Measurements from ENCODE around the gene GRIK4. TPM values are rescaled to one million over a fixed set of nuclear protein-coding genes. Genes with fewer than 3 reads are reported as not detected.

The GRIK4 gene
- total and polyA plus RNA-seq, 12 donors, result 0.33 to 4.8 (median 3.0) TPM

DNA sequence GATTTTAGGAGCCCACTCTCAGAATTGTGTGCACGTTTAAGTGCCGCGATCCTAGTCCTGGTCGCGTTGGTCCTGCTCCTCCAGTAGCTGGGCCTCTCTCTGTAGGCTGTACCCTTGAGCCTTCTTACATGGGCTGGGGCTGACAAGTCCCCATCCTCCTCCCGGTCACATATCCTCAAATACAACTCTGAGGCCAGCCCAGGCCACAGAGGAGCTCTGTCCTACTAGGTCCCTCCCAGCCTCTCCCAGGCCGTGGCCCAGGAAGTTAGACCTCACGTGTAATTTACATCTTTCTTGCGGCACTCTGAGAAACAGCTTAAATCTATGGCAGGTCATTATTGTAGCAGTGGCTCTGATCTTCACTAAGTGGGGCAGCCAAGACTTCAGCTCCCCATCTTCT is 305.2 kb downstream of the GRIK4 start:
- Histone ChIP-seq H3K9me3 (replicated peaks in 1 of 3) (no peaks in the 10 kb centered on the region), H3K27ac (no peak overlapping the region), H3K4me3 (no peak overlapping the region), H3K4me1 (replicated peaks in 1 of 2) (peaks cover 0 to 12% of the 10 kb centered on the region in 2 donors), H3K36me3 (replicated peaks in 1 of 2) (no peaks in the 10 kb centered on the region), H3K27me3 (no peaks in the 10 kb centered on the region)
- intact Hi-C loops (cut with DNase I), result no loop called here
- WGBS, 4 donors, result 90 to 97% (median 93%) methylated on average over 9 of the region's 9 CpGs
- TF ChIP-seq CTCF (IDR thresholded peaks at IDR 0.05), result no peak
- TF ChIP-seq POLR2A (IDR thresholded peaks at IDR 0.05), result no peak
- no peak for DNase-seq

- no peaks in the 10 kb centered on the region for H3K9me3 ChIP-seq (replicated peaks in 1 of 3)
- 77 to 88% (median 81%) methylated on average over 2 of the region's 2 CpGs for WGBS, 4 donors
- TF ChIP-seq CTCF (IDR thresholded peaks at IDR 0.05) (no peak), POLR2A (IDR thresholded peaks at IDR 0.05) (no peak)
- peak in 5 of 7 donors; percentile 31 to 68 (median 37) for DNase-seq
- H3K36me3 ChIP-seq (replicated peaks in 1 of 2), result no peaks in the 10 kb centered on the region
- H3K27me3 ChIP-seq, result no peaks in the 10 kb centered on the region
- intact Hi-C loops (cut with DNase I), result no loop called here
- no peak overlapping the region for H3K4me3 ChIP-seq
- no peak overlapping the region for H3K27ac ChIP-seq
- H3K4me1 ChIP-seq (replicated peaks in 1 of 2), result peaks cover 0 to 12% of the 10 kb centered on the region in 2 donors
These were observed 305.6 kb downstream of the GRIK4 start for GRCh38 chr11:120817158-120817557.

DNA sequence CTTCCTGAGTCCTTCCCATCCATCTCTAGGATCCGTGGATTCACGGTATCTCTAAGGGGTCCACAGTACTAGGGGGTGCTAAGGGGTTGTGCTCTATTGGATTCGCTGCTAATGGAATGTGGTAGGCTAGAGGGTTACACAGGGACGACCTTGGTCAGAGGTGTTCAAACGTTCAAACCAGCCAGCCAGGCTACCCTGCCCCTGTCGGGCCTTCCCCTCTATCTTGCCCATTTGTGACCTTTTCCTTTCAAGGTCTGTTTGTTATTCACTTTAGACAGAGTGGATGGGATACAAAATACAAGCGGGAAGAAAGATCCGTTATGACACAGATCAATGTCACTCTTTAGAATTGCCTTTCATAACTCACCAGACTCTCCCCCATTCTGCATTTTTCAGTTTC is 306.5 kb downstream of the GRIK4 start:
- no peaks in the 10 kb centered on the region for H3K27me3 ChIP-seq
- no peak for DNase-seq
- intact Hi-C loops (cut with DNase I), result no loop called here
- 61 to 69% (median 65%) methylated on average over 8 of the region's 8 CpGs for WGBS, 4 donors
- no peaks in the 10 kb centered on the region for H3K36me3 ChIP-seq (replicated peaks in 1 of 2)
- no peak overlapping the region for H3K4me3 ChIP-seq
- H3K9me3 ChIP-seq (replicated peaks in 1 of 3), result no peaks in the 10 kb centered on the region
- H3K4me1 ChIP-seq (replicated peaks in 1 of 2), result peaks cover 0 to 12% of the 10 kb centered on the region in 2 donors
- H3K27ac ChIP-seq, result no peak overlapping the region
- TF ChIP-seq CTCF (IDR thresholded peaks at IDR 0.05), result no peak
- no peak for TF ChIP-seq POLR2A (IDR thresholded peaks at IDR 0.05)

GRCh38 chr11:120819003-120819402 is 307.5 kb downstream of the GRIK4 start:
- no peak overlapping the region for H3K27ac ChIP-seq
- H3K27me3 ChIP-seq, result no peaks in the 10 kb centered on the region
- no peaks in the 10 kb centered on the region for H3K9me3 ChIP-seq (replicated peaks in 1 of 3)
- no peak for DNase-seq
- H3K4me3 ChIP-seq, result no peak overlapping the region
- WGBS, 4 donors, result 59 to 68% (median 62%) methylated on average over 7 of the region's 7 CpGs
- TF ChIP-seq CTCF (IDR thresholded peaks at IDR 0.05) (no peak), POLR2A (IDR thresholded peaks at IDR 0.05) (no peak)
- H3K36me3 ChIP-seq (replicated peaks in 1 of 2), result no peaks in the 10 kb centered on the region
- peaks cover 0 to 12% of the 10 kb centered on the region in 2 donors for H3K4me1 ChIP-seq (replicated peaks in 1 of 2)
- intact Hi-C loops (cut with DNase I), result no loop called here
